Lung microvascular endothelial cell (primary cell): ENCODE results near the gene ELP1. TPM values are rescaled to one million over a fixed set of nuclear protein-coding genes. Genes with fewer than 3 reads are reported as not detected.
"Not testable (repeated sequence)": the region's sequence is repeated elsewhere in the genome, so short reads cannot be mapped to it uniquely, and the experiment has no call there.

Experiments
- DNase-seq, 2 donors: peaks; one replicate each; pipeline versions ENCODE4 v3.0.0 to v3.0.0-alpha.2; 2010; ENCODE audit warnings: low read depth in 2 of 2
- total RNA-seq: library from RNA; depleted of rRNA; stranded (reverse); fragments of >200 nt; gene quantifications from 2 replicates; pipeline ENCODE4 v1.2.1, GENCODE V29; 2014

The ELP1 gene
- total RNA-seq: 19.2 and 32.9 TPM in 2 replicates

- peak; percentile 95 to 96 for DNase-seq
Observed at GRCh38 chr9:108933718-108934322, at the start of gene ELP1. TSS of gene ELP1 (minus strand) at chr9:108934124. CDS start at chr9:108931146, 2,978 bp downstream.

GRCh38 chr9:108980893-108981292 is 47.0 kb upstream of the ELP1 start:
- DNase-seq: no peak

- no peak for DNase-seq
Observed at GRCh38 chr9:108978205-108978604, 44.3 kb upstream of the ELP1 start.

- peak in 1 of 2 donors; percentile 36 for DNase-seq
Observed at GRCh38 chr9:108973895-108974294, 40.0 kb upstream of the ELP1 start.

- DNase-seq: no peak
Observed at GRCh38 chr9:108972626-108973209, 38.8 kb upstream of the ELP1 start.

GRCh38 chr9:108972186-108972585 is 38.3 kb upstream of the ELP1 start:
- DNase-seq: no peak

- DNase-seq: not testable (repeated sequence)
Observed at GRCh38 chr9:108971392-108971791, 37.5 kb upstream of the ELP1 start.

GRCh38 chr9:108967916-108968315 is 34.0 kb upstream of the ELP1 start:
- DNase-seq: no peak

GRCh38 chr9:108963459-108964143 is 29.7 kb upstream of the ELP1 start:
- peak; percentile 8 to 80 for DNase-seq

GRCh38 chr9:108961151-108961550 is 27.2 kb upstream of the ELP1 start:
- no peak for DNase-seq

- DNase-seq: no peak
Observed at GRCh38 chr9:108960331-108960730, 26.4 kb upstream of the ELP1 start.

GRCh38 chr9:108956631-108957026 is 22.7 kb upstream of the ELP1 start:
- DNase-seq: no peak

- no peak for DNase-seq
Observed at GRCh38 chr9:108956022-108956630, 22.2 kb upstream of the ELP1 start.

GRCh38 chr9:108953983-108954574 is 20.2 kb upstream of the ELP1 start:
- DNase-seq: peak; percentile 75 to 82

- DNase-seq: peak; percentile 5 to 31
Observed at GRCh38 chr9:108951578-108951977, 17.7 kb upstream of the ELP1 start.

GRCh38 chr9:108950168-108950567 is 16.2 kb upstream of the ELP1 start:
- DNase-seq: peak; percentile 81 to 92

- DNase-seq: no peak
Observed at GRCh38 chr9:108939975-108940374, 6.1 kb upstream of the ELP1 start.

- DNase-seq: peak in 1 of 2 donors; percentile 57
Observed at GRCh38 chr9:108937561-108938305, 3.8 kb upstream of the ELP1 start.

GRCh38 chr9:108934323-108934893 is 484 bp upstream of the ELP1 start, which contains the start of gene ABITRAM:
TSS of gene ABITRAM (plus strand) at chr9:108934400. CDS start at chr9:108934487, 87 bp downstream.
- DNase-seq: peak; percentile 89 to 92

GRCh38 chr9:108933231-108933717 is 650 bp downstream of the ELP1 start:
- peak; percentile 35 to 40 for DNase-seq

GRCh38 chr9:108928386-108928785 is 5.5 kb downstream of the ELP1 start:
- DNase-seq: peak in 1 of 2 donors; percentile 70
